Ishikawa (cell line): ENCODE results near the gene LPAR6.

ENCODE experiments used
- CEBPB ChIP-seq: IDR thresholded peaks from 2 replicates; pipeline ENCODE4 v1.6.1; 2012
- CREB1 ChIP-seq: IDR thresholded peaks from 2 replicates; pipeline ENCODE4 v1.6.1; 2012; ENCODE audit warnings: low read depth
- EGR1 ChIP-seq: IDR thresholded peaks from 2 replicates; pipeline ENCODE4 v1.6.1; 2012
- EP300 ChIP-seq: IDR thresholded peaks from 2 replicates; pipeline ENCODE4 v1.6.1; 2012; ENCODE audit warnings: borderline replicate concordance
- FOXM1 ChIP-seq: IDR thresholded peaks from 2 replicates; pipeline ENCODE4 v1.6.1; 2012; ENCODE audit warnings: low read depth, borderline replicate concordance
- NFIC ChIP-seq: IDR thresholded peaks from 2 replicates; pipeline ENCODE4 v1.6.1; 2012
- RAD21 ChIP-seq: IDR thresholded peaks from 2 replicates; pipeline ENCODE4 v1.6.1; 2012; ENCODE audit warnings: low read depth
- REST ChIP-seq: IDR thresholded peaks from 2 replicates; pipeline ENCODE4 v1.6.1; 2012; ENCODE audit warnings: low read depth, mild to moderate bottlenecking
- TAF1 ChIP-seq: IDR thresholded peaks from 2 replicates; pipeline ENCODE4 v1.6.1; 2012; ENCODE audit warnings: low read depth, mild to moderate bottlenecking
- TCF12 ChIP-seq: IDR thresholded peaks from 2 replicates; pipeline ENCODE4 v1.6.1; 2012; ENCODE audit warnings: low read depth
- TEAD4 ChIP-seq: IDR thresholded peaks from 2 replicates; pipeline ENCODE4 v1.6.1; 2012
- YY1 ChIP-seq: IDR thresholded peaks from 2 replicates; pipeline ENCODE4 v1.6.1; 2012; ENCODE audit warnings: low read depth
- ZBTB7A ChIP-seq: IDR thresholded peaks from 2 replicates; pipeline ENCODE4 v1.6.1; 2012; ENCODE audit warnings: low read depth
- TF ChIP-seq, protein P1 (sequence below): IDR thresholded peaks from 2 replicates; pipeline ENCODE4 v1.6.1; 2012
- TF ChIP-seq, protein P2 (sequence below): IDR thresholded peaks from 2 replicates; pipeline ENCODE4 v1.6.1; 2012

LPAR6 gene

GRCh38 chr13:48446464-48446863 is 33.6 kb upstream of the LPAR6 start:
- TF ChIP-seq YY1 (no peak), EGR1 (no peak), FOXM1 (no peak)
- TF ChIP-seq, protein P1, sequence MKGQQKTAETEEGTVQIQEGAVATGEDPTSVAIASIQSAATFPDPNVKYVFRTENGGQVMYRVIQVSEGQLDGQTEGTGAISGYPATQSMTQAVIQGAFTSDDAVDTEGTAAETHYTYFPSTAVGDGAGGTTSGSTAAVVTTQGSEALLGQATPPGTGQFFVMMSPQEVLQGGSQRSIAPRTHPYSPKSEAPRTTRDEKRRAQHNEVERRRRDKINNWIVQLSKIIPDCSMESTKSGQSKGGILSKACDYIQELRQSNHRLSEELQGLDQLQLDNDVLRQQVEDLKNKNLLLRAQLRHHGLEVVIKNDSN, result no peak

- TF ChIP-seq CEBPB (no peak), FOXM1 (no peak), RAD21 (no peak), EGR1 (no peak), ZBTB7A (no peak), EP300 (no peak), NFIC (no peak), TAF1 (no peak), TEAD4 (no peak), TCF12 (no peak), CREB1 (no peak), REST (no peak)
- TF ChIP-seq, protein P1, result no peak
These were observed 30.7 kb upstream of the LPAR6 start for GRCh38 chr13:48443442-48444208.

GRCh38 chr13:48437371-48437770 is 24.5 kb upstream of the LPAR6 start:
- TF ChIP-seq NFIC, result peak; percentile 69
- TF ChIP-seq, protein P2, sequence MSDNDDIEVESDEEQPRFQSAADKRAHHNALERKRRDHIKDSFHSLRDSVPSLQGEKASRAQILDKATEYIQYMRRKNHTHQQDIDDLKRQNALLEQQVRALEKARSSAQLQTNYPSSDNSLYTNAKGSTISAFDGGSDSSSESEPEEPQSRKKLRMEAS, result no peak

GRCh38 chr13:48436661-48437288 is 23.9 kb upstream of the LPAR6 start:
- TF ChIP-seq ZBTB7A (no peak), CEBPB (no peak), RAD21 (no peak), TEAD4 (no peak), YY1 (no peak), EGR1 (no peak), TAF1 (no peak), TCF12 (no peak)
- TF ChIP-seq, protein P1, result no peak
- TF ChIP-seq, protein P2, result no peak

DNA sequence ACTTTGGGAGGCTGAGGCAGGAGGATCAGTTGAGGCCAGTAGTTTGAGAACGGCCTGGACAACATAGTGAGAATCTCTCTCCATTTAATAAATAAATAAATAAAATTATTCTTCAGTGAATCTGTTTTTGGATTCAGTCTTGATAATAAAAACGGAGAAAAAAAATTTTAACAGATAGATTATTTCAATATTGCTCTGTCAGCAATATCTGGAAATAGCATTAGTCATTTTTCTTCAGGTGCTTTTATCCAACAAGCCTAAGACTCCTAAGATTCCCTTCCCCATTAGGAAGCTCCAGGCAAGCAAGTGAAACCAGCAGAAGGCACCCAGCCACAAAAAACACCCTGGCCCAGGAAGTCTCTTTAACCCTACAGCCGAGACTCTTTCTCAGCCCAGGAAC is 21.3 kb upstream of the LPAR6 start:
- TF ChIP-seq EP300 (no peak), ZBTB7A (no peak), TEAD4 (no peak), CREB1 (no peak), TAF1 (no peak), CEBPB (no peak), TCF12 (no peak), REST (no peak), EGR1 (no peak), YY1 (no peak), FOXM1 (no peak), RAD21 (no peak), NFIC (no peak)
- TF ChIP-seq, protein P1, result no peak
- TF ChIP-seq, protein P2, result no peak
